B cell (primary cell): ENCODE measurements around the gene ADCK2. TPM values are rescaled to one million over a fixed set of nuclear protein-coding genes. Genes with fewer than 3 reads are reported as not detected.

Experiments used
- ATAC-seq: fragments of 200-7000 bp; cut with Tn5 transposase; one replicate; pipeline ENCODE4 v1.10.0; 2021; ENCODE audit warnings: low read depth, mild to moderate bottlenecking, moderate number of reproducible peaks, moderate library complexity
- CTCF ChIA-PET: fragments of 350-600 bp; sonication (Branson Sonifier 250); formaldehyde crosslinking; loops from one replicate; lab custom pipeline; 2021; ENCODE audit warnings: antibody characterized with exemption, inconsistent platforms; lab: Charles Lee
- POLR2A ChIA-PET: fragments of 350-600 bp; sonication (Branson Sonifier 250); formaldehyde crosslinking; loops from one replicate; lab custom pipeline; 2021; ENCODE audit warnings: antibody characterized with exemption; lab: Charles Lee
- DNase-seq: peaks from one replicate; pipeline ENCODE4 v3.0.0; 2013
- H2AFZ ChIP-seq: 2 replicates; pipeline ENCODE4 v1.6.1; 2012; ENCODE audit warnings: mild to moderate bottlenecking, low read depth, low read length; ENCODE audit not compliant: insufficient read depth, poor library complexity, severe bottlenecking
- H3K27ac ChIP-seq, 2 donors: 1 replicate in 1 of 2; 2 replicates in 1 of 2; pipeline ENCODE4 v1.5.1; 2012 to 2013; ENCODE audit warnings: low read length in 2 of 2, mild to moderate bottlenecking in 2 of 2, moderate library complexity in 1 of 2
- H3K27me3 ChIP-seq, 4 experiments: fragments of 200-600 bp in 1 of 4; sonication (generic) in 1 of 4; replicated peaks in 1 of 4; 1 replicate in 2 of 4; 2 replicates in 2 of 4; pipeline versions ENCODE4 v1.6.1 to v1.7.0; 2013 to 2016; ENCODE audit warnings: low read length in 3 of 4, mild to moderate bottlenecking in 2 of 4, mixed read lengths in 1 of 4, moderate library complexity in 1 of 4; ENCODE audit not compliant: insufficient read depth in 4 of 4, control insufficient read depth in 3 of 4; ENCODE audit errors: control extremely low read depth in 1 of 4
- H3K36me3 ChIP-seq, 2 experiments: replicated peaks in 1 of 2; 1 replicate in 1 of 2; 2 replicates in 1 of 2; pipeline versions ENCODE4 v1.6.1 to v1.7.1; 2013; ENCODE audit warnings: low read length in 1 of 2; ENCODE audit not compliant: insufficient read depth in 2 of 2, control insufficient read depth in 1 of 2; ENCODE audit errors: control extremely low read depth in 1 of 2, extremely low read depth in 1 of 2
- H3K4me1 ChIP-seq, 2 donors: fragments of 200-600 bp in 1 of 2; sonication (generic) in 1 of 2; 1 replicate in 1 of 2; 2 replicates in 1 of 2; pipeline versions ENCODE4 v1.5.1 to v1.6.1; 2013 to 2017; ENCODE audit warnings: low read length in 2 of 2; ENCODE audit not compliant: control insufficient read depth in 2 of 2, insufficient read depth in 2 of 2
- H3K4me2 ChIP-seq: replicated peaks from 2 replicates; pipeline ENCODE3; 2012; ENCODE audit warnings: mild to moderate bottlenecking, low read depth, low read length; ENCODE audit not compliant: poor library complexity, severe bottlenecking
- H3K4me3 ChIP-seq, 5 experiments: fragments of 200-600 bp in 1 of 5; sonication (generic) in 1 of 5; 1 replicate in 3 of 5; 2 replicates in 2 of 5; pipeline versions ENCODE4 v1.5.1 to v1.7.0; 2011 to 2016; ENCODE audit warnings: low read length in 4 of 5, mild to moderate bottlenecking in 4 of 5, low read depth in 2 of 5, control low read depth in 1 of 5, moderate library complexity in 1 of 5; ENCODE audit not compliant: insufficient read depth in 1 of 5; ENCODE audit errors: control extremely low read depth in 1 of 5, extremely low read depth in 1 of 5
- H3K79me2 ChIP-seq: fragments of 200-600 bp; sonication (generic); one replicate; pipeline ENCODE4 v1.6.0; 2016; ENCODE audit warnings: low read length; ENCODE audit not compliant: control insufficient read depth, insufficient read depth
- H3K9ac ChIP-seq: fragments of 200-600 bp; sonication (generic); 2 replicates; pipeline ENCODE4 v1.6.1; 2017; ENCODE audit warnings: mild to moderate bottlenecking, low read length, moderate library complexity
- H3K9me3 ChIP-seq, 3 donors: one replicate each; pipeline versions ENCODE4 v1.6.1 to v1.7.1; 2013; ENCODE audit warnings: low read length in 2 of 3; ENCODE audit not compliant: control insufficient read depth in 2 of 3, insufficient read depth in 1 of 3; ENCODE audit errors: control extremely low read depth in 1 of 3
- H4K20me1 ChIP-seq: 2 replicates; pipeline ENCODE4 v1.6.0; 2012; ENCODE audit warnings: mild to moderate bottlenecking, low read length; ENCODE audit not compliant: insufficient read depth, control insufficient read depth, poor library complexity, severe bottlenecking
- H3K27ac Mint-ChIP-seq: one replicate; pipeline ENCODE4 v1.8.0; 2021; ENCODE audit warnings: mixed read lengths
- H3K27me3 Mint-ChIP-seq: one replicate; pipeline ENCODE4 v1.8.0; 2021; ENCODE audit warnings: mixed read lengths
- H3K4me1 Mint-ChIP-seq: one replicate; pipeline ENCODE4 v1.8.0; 2021; ENCODE audit warnings: mixed read lengths
- H3K4me3 Mint-ChIP-seq: one replicate; pipeline ENCODE4 v1.8.0; 2021; ENCODE audit warnings: mixed read lengths
- H3K9me3 Mint-ChIP-seq: one replicate; pipeline ENCODE4 v1.8.0; 2022; ENCODE audit warnings: mixed read lengths; ENCODE audit not compliant: insufficient read depth
- CTCF ChIP-seq: fragments of 200-600 bp; IDR thresholded peaks from one replicate; pipeline ENCODE4 v1.8.0; 2022; ENCODE audit warnings: antibody characterized with exemption, mild to moderate bottlenecking
- EZH2 ChIP-seq: IDR thresholded peaks from 2 replicates; pipeline ENCODE4 v1.6.1; 2012; ENCODE audit warnings: borderline replicate concordance, low read depth, mild to moderate bottlenecking, moderate library complexity, low read length; ENCODE audit not compliant: insufficient read depth, poor library complexity, severe bottlenecking
- WGBS: methylation state at CpG from one replicate; pipeline ENCODE4 v1.1.5; 2013; ENCODE audit warnings: missing lambda C conversion rate; ENCODE audit not compliant: insufficient coverage; 5-methylcytosine and 5-hydroxymethylcytosine counted together
- intact Hi-C: fragments of 100-400 bp; cut with micrococcal nuclease; formaldehyde crosslinking; loops from one replicate; pipeline ENCODE4 v1.10.0; 2022
- polyA minus RNA-seq: library from RNA; depleted of rRNA, polyadenylated mRNA; stranded (reverse); fragments of >200 nt; gene quantifications from 2 replicates; pipeline ENCODE4 v1.2.3, GENCODE V29; 2012
- polyA plus RNA-seq: library from polyadenylated mRNA; depleted of rRNA; stranded (reverse); fragments of >200 nt; gene quantifications from 2 replicates; pipeline ENCODE4 v1.2.3, GENCODE V29; 2012
- total RNA-seq, 2 donors: library from RNA; stranded (reverse); fragments of 120-200 nt in 1 of 2; gene quantifications; 1 replicate in 1 of 2; 2 replicates in 1 of 2; pipeline versions ENCODE4 v1.2.3 to v1.2.4, GENCODE V29; 2013 to 2022

Gene ADCK2, protein sequence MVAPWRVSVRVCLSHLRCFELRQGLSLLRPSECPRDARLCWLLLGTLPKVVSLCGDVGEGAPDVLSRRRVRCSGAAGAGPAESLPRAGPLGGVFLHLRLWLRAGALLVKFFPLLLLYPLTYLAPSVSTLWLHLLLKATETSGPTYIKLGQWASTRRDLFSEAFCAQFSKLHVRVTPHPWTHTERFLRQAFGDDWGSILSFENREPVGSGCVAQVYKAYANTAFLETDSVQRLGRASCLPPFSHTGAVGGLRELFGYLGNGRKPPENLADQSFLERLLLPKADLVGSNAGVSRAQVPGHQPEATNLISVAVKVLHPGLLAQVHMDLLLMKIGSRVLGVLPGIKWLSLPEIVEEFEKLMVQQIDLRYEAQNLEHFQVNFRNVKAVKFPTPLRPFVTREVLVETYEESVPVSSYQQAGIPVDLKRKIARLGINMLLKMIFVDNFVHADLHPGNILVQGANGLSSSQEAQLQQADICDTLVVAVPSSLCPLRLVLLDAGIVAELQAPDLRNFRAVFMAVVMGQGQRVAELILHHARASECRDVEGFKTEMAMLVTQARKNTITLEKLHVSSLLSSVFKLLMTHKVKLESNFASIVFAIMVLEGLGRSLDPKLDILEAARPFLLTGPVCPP
- total RNA-seq (32.6 and 33.7 TPM in 2 replicates), polyA plus RNA-seq (9.9 and 13.3 TPM in 2 replicates), polyA minus RNA-seq (17.2 and 18.0 TPM in 2 replicates)
- 25.2 TPM for total RNA-seq (2013)

GRCh38 chr7:140672382-140673062 lies at the start of gene ADCK2:
Gene ADCK2, plus strand, starts transcription at chr7:140672945. Its CDS starts 386 bp downstream, at chr7:140673331.
- Mint-ChIP-seq H3K4me1 (peaks cover 46% of the 10 kb centered on the region), H3K4me3 (peak within 1 kb of the TSS; percentile 87), H3K27ac (peak within 1 kb of the TSS; percentile 91), H3K9me3 (no peaks in the 10 kb centered on the region), H3K27me3 (no peaks in the 10 kb centered on the region)
- Histone ChIP-seq H3K4me2 (peak within 1 kb of the TSS; percentile 80), H3K79me2 (peaks cover 10% of the 10 kb centered on the region), H3K4me1 (peaks cover 42 to 49% of the 10 kb centered on the region in 2 donors), H2AFZ (peak within 1 kb of the TSS; percentile 90), H3K36me3 (no peaks in the 10 kb centered on the region), H3K9me3 (peaks cover 0 to 7% (median 0%) of the 10 kb centered on the region in 3 donors), H3K9ac (peak within 1 kb of the TSS; percentile 75), H3K27me3 (no peaks in the 10 kb centered on the region), H3K27ac (peak within 1 kb of the TSS; percentile 48 to 79), H3K4me3 (peak within 1 kb of the TSS; percentile 4 to 76 (median 70)), H4K20me1 (no peaks in the 10 kb centered on the region)
- WGBS: under 1% methylated on average over 34 of the region's 41 CpGs
- DNase-seq: no peak
- intact Hi-C loops: loop anchor here (2.0 to 10.0 kb wide), 6 partner anchors 16 to 1328 kb away; partner anchors contain the start of genes FMC1, KDM7A, MRPS33 and SLC37A3
- ChIA-PET POLR2A (interaction anchor here (1.2 to 1.3 kb wide), 2 partner anchors 24 to 342 kb away, joined by 3 to 4 read pairs; partner anchors contain the start of genes MRPS33 and NDUFB2), CTCF (interaction anchor here (1.0 to 1.7 kb wide), 3 partner anchors 12 to 1066 kb away, joined by 3 to 4 read pairs (median 3); partner anchors contain the start of gene SSBP1)
- ATAC-seq: peak; percentile 70
- TF ChIP-seq EZH2: no peak
- no peak for TF ChIP-seq CTCF
